Measurements from ENCODE around the gene B3GNT5.

GRCh38 chr3:183227586-183227985, 25.5 kb upstream of the B3GNT5 start:
- TF ChIP-seq, protein P1, sequence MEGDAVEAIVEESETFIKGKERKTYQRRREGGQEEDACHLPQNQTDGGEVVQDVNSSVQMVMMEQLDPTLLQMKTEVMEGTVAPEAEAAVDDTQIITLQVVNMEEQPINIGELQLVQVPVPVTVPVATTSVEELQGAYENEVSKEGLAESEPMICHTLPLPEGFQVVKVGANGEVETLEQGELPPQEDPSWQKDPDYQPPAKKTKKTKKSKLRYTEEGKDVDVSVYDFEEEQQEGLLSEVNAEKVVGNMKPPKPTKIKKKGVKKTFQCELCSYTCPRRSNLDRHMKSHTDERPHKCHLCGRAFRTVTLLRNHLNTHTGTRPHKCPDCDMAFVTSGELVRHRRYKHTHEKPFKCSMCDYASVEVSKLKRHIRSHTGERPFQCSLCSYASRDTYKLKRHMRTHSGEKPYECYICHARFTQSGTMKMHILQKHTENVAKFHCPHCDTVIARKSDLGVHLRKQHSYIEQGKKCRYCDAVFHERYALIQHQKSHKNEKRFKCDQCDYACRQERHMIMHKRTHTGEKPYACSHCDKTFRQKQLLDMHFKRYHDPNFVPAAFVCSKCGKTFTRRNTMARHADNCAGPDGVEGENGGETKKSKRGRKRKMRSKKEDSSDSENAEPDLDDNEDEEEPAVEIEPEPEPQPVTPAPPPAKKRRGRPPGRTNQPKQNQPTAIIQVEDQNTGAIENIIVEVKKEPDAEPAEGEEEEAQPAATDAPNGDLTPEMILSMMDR (IDR thresholded peaks at IDR 0.05), result no peak
- no peak for TF ChIP-seq POLR2A (IDR thresholded peaks at IDR 0.05)
